ENCODE data around the gene TP53I11. TPM values are rescaled to one million over a fixed set of nuclear protein-coding genes. Genes with fewer than 3 reads are reported as not detected.

TP53I11 gene
- total RNA-seq, 4 donors from 2014 or later, result 42.4 to 128 (median 47.2) TPM

- intact Hi-C loops (cut with DNase I; ENCODE audit: low total_unique reads), result no loop called here
- no peak for DNase-seq (ENCODE audit: low spot score in 2 of 2)
- no peak overlapping the region for H3K4me3 ChIP-seq (ENCODE audit: low read depth, poor library complexity, severe bottlenecking)
- WGBS, 2 donors, result 96% methylated on average over 6 of the region's 6 CpGs
- no peak for TF ChIP-seq CTCF (IDR thresholded peaks at IDR 0.05)
- TF ChIP-seq POLR2A (IDR thresholded peaks at IDR 0.05), result no peak
These were observed 66.6 kb downstream of the TP53I11 start for GRCh38 chr11:44884056-44884455.

- intact Hi-C loops (cut with DNase I; ENCODE audit: low total_unique reads), result no loop called here
- 54 to 57% methylated on average over 6 of the region's 6 CpGs for WGBS, 2 donors
- TF ChIP-seq CTCF (IDR thresholded peaks at IDR 0.05), result no peak
- no peak for TF ChIP-seq POLR2A (IDR thresholded peaks at IDR 0.05)
- H3K4me3 ChIP-seq (ENCODE audit: low read depth, poor library complexity, severe bottlenecking), result no peak overlapping the region
- no peak for DNase-seq (ENCODE audit: low spot score in 2 of 2)
These were observed 67.4 kb downstream of the TP53I11 start for GRCh38 chr11:44883277-44883676.

Other genes with a start within 250 kb of the TP53I11 start
- 1 to 10 TPM in 2 of 4 donors, under 1 TPM in 2; 0.95 to 4.5 (median 2.3) TPM for gene TSPAN18, start 223.9 kb downstream of the TP53I11 start, total RNA-seq
- gene PRDM11, start 195.8 kb upstream of the TP53I11 start, total RNA-seq, result 1 to 10 TPM; 3.2 to 9.5 (median 6.6) TPM

All from lower leg skin (tissue), 4 donors.